Body of pancreas (tissue), 4 donors: Measurements from ENCODE around the gene HELZ. TPM values are rescaled to one million over a fixed set of nuclear protein-coding genes. Genes with fewer than 3 reads are reported as not detected.

Experiments
- ATAC-seq: fragments of 150-250 bp; one replicate; pipeline ENCODE4 v1.9.1; 2016
- DNase-seq, 4 donors: peaks; one replicate each; pipeline ENCODE4 v3.0.0-alpha.2; 2019
- H3K27ac ChIP-seq, 4 donors: fragments of 200-600 bp; sonication (generic); 1 replicate in 3 of 4; 2 replicates in 1 of 4; pipeline versions ENCODE4 v1.5.1 to v1.6.1; 2016 to 2019; ENCODE audit warnings: mild to moderate bottlenecking in 1 of 4, mixed read lengths in 1 of 4, moderate library complexity in 1 of 4
- H3K27me3 ChIP-seq, 2 donors: fragments of 200-600 bp; sonication (generic); one replicate each; pipeline ENCODE4 v1.6.0; 2016; ENCODE audit warnings: mild to moderate bottlenecking in 1 of 2
- H3K36me3 ChIP-seq, 2 donors: fragments of 200-600 bp; sonication (generic); replicated peaks in 1 of 2; 2 replicates each; pipeline ENCODE4 v1.5.1; 2016; ENCODE audit warnings: low read depth in 2 of 2; ENCODE audit not compliant: insufficient read depth in 1 of 2
- H3K4me1 ChIP-seq: fragments of 200-600 bp; sonication (generic); one replicate; pipeline ENCODE4 v1.6.0; 2016
- H3K4me3 ChIP-seq, 2 donors: fragments of 200-600 bp; sonication (generic); 1 replicate in 1 of 2; 2 replicates in 1 of 2; pipeline ENCODE4 v1.5.1; 2016 to 2019
- H3K9me3 ChIP-seq, 3 donors: fragments of 200-600 bp; sonication (generic); 1 replicate in 2 of 3; 2 replicates in 1 of 3; pipeline ENCODE4 v1.5.1; 2016
- CTCF ChIP-seq, 7 experiments: fragments of 450-650 bp in 4 of 7; fragments of 200-600 bp in 3 of 7; sonication (generic) in 3 of 7; IDR thresholded peaks; one replicate each; pipeline ENCODE4 v1.5.1; 2016 to 2019; ENCODE audit warnings: antibody characterized with exemption in 7 of 7
- POLR2A ChIP-seq, 3 donors: fragments of 450-650 bp; IDR thresholded peaks; one replicate each; pipeline ENCODE4 v1.6.1; 2016; ENCODE audit warnings: antibody characterized with exemption in 3 of 3, mild to moderate bottlenecking in 2 of 3
- WGBS, 2 donors: methylation state at CpG; one replicate each; pipeline ENCODE4 v1.1.5; 2017; 5-methylcytosine and 5-hydroxymethylcytosine counted together
- intact Hi-C: fragments of 100-400 bp; cut with DNase I; formaldehyde crosslinking; loops from one replicate; pipeline ENCODE4 v1.15.1; 2023
- total RNA-seq, 2 donors: library from RNA; depleted of rRNA; stranded (reverse); fragments of >200 nt; gene quantifications; one replicate each; pipeline ENCODE4 v1.1.0, GENCODE V29; 2016

HELZ gene
- total RNA-seq, 2 donors from 2014 or later, result 21.0 to 34.6 TPM

DNA sequence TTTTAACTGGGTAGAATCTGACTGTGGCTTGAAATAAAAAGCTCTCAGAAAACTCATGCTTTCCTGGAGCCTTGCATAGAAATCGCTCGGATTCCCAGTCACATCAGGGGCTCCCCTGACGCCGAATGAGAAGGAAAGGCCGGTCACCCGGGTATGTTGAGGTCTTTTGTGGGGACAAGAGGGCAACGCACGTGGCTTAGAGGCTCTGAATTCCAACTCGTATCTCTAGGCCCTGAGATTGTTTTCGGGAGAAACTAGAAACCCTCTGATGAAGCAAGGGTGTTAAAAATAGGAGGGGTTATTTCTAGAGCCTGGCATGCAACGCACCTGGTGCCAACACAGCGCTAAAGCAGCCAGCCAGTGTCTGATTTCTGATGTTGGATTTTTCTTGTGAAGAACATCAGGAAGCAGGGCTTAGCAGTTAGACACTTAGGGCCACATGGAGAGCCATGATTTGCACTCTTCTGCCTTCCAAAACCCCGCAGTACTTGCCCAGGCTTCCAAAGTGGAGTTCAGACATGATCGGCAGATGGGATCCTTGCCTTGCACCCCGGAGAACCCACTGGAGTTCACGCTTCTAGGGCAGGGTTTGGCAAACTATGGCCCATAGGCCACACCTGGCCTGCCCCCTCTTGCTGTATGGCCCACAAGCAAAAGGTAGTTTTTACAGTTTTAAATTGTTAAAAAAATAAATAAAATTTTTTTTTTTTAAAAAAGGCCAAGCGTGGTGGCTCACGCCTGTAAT, 188.1 kb downstream of the HELZ start:
- ATAC-seq, result no peak
- H3K27ac ChIP-seq, result no peak overlapping the region
- no peaks in the 10 kb centered on the region for H3K36me3 ChIP-seq
- H3K27me3 ChIP-seq, result no peaks in the 10 kb centered on the region
- TF ChIP-seq CTCF (IDR thresholded peaks at IDR 0.05) (no peak), POLR2A (IDR thresholded peaks at IDR 0.05) (no peak)
- no peaks in the 10 kb centered on the region for H3K9me3 ChIP-seq
- WGBS, 2 donors, result 88% methylated on average over 18 of the region's 18 CpGs
- no peaks in the 10 kb centered on the region for H3K4me1 ChIP-seq
- intact Hi-C loops, result no loop called here
- no peak for DNase-seq
- no peak overlapping the region for H3K4me3 ChIP-seq

- no peak for TF ChIP-seq CTCF (IDR thresholded peaks at IDR 0.05)
- TF ChIP-seq POLR2A (IDR thresholded peaks at IDR 0.05), result no peak
- DNase-seq, result peak in 1 of 4 donors; percentile 16
- no peaks in the 10 kb centered on the region for H3K36me3 ChIP-seq
Observed at GRCh38 chr17:67055811-67056745, 188.9 kb downstream of the HELZ start.

GRCh38 chr17:67055041-67055443, 190.0 kb downstream of the HELZ start:
- WGBS, 2 donors, result 91 to 96% methylated on average over 9 to 19 of the region's 19 CpGs

More at GRCh38 chr17:67055811-67056745, 188.9 kb downstream of the HELZ start:
- H3K27me3 ChIP-seq, result no peaks in the 10 kb centered on the region
- intact Hi-C loops, result no loop called here
- no peak overlapping the region for H3K4me3 ChIP-seq
- H3K9me3 ChIP-seq, result no peaks in the 10 kb centered on the region
- H3K27ac ChIP-seq, result no peak overlapping the region
- ATAC-seq, result no peak
- no peaks in the 10 kb centered on the region for H3K4me1 ChIP-seq
- 88% methylated on average over 24 to 28 of the region's 29 CpGs for WGBS, 2 donors

GRCh38 chr17:67054608-67055007, 190.4 kb downstream of the HELZ start:
- no peaks in the 10 kb centered on the region for H3K4me1 ChIP-seq
- intact Hi-C loops, result no loop called here
- H3K36me3 ChIP-seq, result no peaks in the 10 kb centered on the region
- H3K9me3 ChIP-seq, result no peaks in the 10 kb centered on the region
- TF ChIP-seq POLR2A (IDR thresholded peaks at IDR 0.05), result no peak
- no peak for TF ChIP-seq CTCF (IDR thresholded peaks at IDR 0.05)
- ATAC-seq (no peak), DNase-seq (no peak)
- no peak overlapping the region for H3K4me3 ChIP-seq
- no peaks in the 10 kb centered on the region for H3K27me3 ChIP-seq
- no peak overlapping the region for H3K27ac ChIP-seq
- 74 to 91% methylated on average over 5 of the region's 5 CpGs for WGBS, 2 donors

More at GRCh38 chr17:67055041-67055443, 190.0 kb downstream of the HELZ start:
- H3K36me3 ChIP-seq, result no peaks in the 10 kb centered on the region
- TF ChIP-seq CTCF (IDR thresholded peaks at IDR 0.05), result no peak
- TF ChIP-seq POLR2A (IDR thresholded peaks at IDR 0.05), result no peak
- intact Hi-C loops, result no loop called here
- no peak overlapping the region for H3K4me3 ChIP-seq
- H3K9me3 ChIP-seq, result no peaks in the 10 kb centered on the region
- no peaks in the 10 kb centered on the region for H3K27me3 ChIP-seq
- DNase-seq (no peak), ATAC-seq (no peak)
- no peaks in the 10 kb centered on the region for H3K4me1 ChIP-seq
- no peak overlapping the region for H3K27ac ChIP-seq
